Ascending aorta (tissue), 2 donors: ENCODE measurements around the gene PEX3. TPM values are rescaled to one million over a fixed set of nuclear protein-coding genes. Genes with fewer than 3 reads are reported as not detected.

Experiments used
- DNase-seq, 2 donors: peaks; one replicate each; pipeline ENCODE4 v3.0.0-alpha.2; 2019; ENCODE audit warnings: low spot score in 2 of 2
- H3K27ac ChIP-seq, 2 donors: fragments of 200-600 bp; sonication (generic); one replicate each; pipeline ENCODE4 v1.5.1; 2016 to 2017; ENCODE audit warnings: mild to moderate bottlenecking in 1 of 2
- H3K27me3 ChIP-seq: fragments of 200-600 bp; sonication (generic); one replicate; pipeline ENCODE4 v1.5.1; 2017
- H3K36me3 ChIP-seq, 2 donors: fragments of 200-600 bp; sonication (generic); one replicate each; pipeline ENCODE4 v1.5.1; 2016
- H3K4me1 ChIP-seq, 2 donors: fragments of 200-600 bp; sonication (generic); one replicate each; pipeline ENCODE4 v1.5.1; 2016 to 2017; ENCODE audit warnings: mild to moderate bottlenecking in 1 of 2
- H3K4me3 ChIP-seq, 2 donors: fragments of 200-600 bp; sonication (generic); one replicate each; pipeline ENCODE4 v1.5.1; 2016 to 2017; ENCODE audit warnings: mild to moderate bottlenecking in 1 of 2
- H3K9me3 ChIP-seq, 2 donors: fragments of 200-600 bp; sonication (generic); one replicate each; pipeline ENCODE4 v1.5.1; 2016
- intact Hi-C: fragments of 100-400 bp; cut with DNase I; formaldehyde crosslinking; loops from one replicate; pipeline ENCODE4 v1.15.1; 2023
- total RNA-seq: library from RNA; depleted of rRNA; stranded (reverse); fragments of >200 nt; gene quantifications from one replicate; pipeline ENCODE4 v1.1.0, GENCODE V29; 2016
- TF ChIP-seq, protein P1 (sequence below), 3 experiments: fragments of 200-600 bp in 2 of 3; fragments of 450-650 bp in 1 of 3; sonication (generic) in 2 of 3; IDR thresholded peaks; one replicate each; pipeline ENCODE4 v1.5.1; 2016 to 2019; ENCODE audit warnings: antibody characterized with exemption in 3 of 3, mild to moderate bottlenecking in 1 of 3, moderate library complexity in 1 of 3

PEX3 gene
- total RNA-seq, 1 donor from 2014 or later: 0.96 TPM

DNA sequence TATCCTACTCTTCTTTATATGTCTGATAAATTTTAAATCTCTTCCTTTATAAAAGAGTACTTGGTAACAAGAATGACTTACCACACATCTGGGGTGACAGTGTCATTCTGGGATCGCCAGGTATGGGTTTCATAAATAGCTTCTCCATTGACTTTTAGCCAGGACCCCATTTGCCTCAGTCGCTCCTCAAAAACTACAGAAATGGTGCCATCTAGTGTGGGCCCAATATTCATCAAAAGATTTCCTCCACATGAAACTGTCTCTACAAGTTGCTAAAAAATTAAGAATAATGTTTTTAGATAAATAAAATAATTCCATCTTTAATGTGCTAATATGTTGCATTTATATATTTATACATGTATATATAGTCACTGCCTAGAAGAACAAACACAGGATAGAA lies 51.2 kb downstream of the PEX3 start:
- TF ChIP-seq, protein P1, sequence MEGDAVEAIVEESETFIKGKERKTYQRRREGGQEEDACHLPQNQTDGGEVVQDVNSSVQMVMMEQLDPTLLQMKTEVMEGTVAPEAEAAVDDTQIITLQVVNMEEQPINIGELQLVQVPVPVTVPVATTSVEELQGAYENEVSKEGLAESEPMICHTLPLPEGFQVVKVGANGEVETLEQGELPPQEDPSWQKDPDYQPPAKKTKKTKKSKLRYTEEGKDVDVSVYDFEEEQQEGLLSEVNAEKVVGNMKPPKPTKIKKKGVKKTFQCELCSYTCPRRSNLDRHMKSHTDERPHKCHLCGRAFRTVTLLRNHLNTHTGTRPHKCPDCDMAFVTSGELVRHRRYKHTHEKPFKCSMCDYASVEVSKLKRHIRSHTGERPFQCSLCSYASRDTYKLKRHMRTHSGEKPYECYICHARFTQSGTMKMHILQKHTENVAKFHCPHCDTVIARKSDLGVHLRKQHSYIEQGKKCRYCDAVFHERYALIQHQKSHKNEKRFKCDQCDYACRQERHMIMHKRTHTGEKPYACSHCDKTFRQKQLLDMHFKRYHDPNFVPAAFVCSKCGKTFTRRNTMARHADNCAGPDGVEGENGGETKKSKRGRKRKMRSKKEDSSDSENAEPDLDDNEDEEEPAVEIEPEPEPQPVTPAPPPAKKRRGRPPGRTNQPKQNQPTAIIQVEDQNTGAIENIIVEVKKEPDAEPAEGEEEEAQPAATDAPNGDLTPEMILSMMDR (IDR thresholded peaks at IDR 0.05): no peak
- Histone ChIP-seq H3K36me3 (peaks cover 5 to 56% of the 10 kb centered on the region in 2 donors), H3K4me1 (no peaks in the 10 kb centered on the region), H3K4me3 (no peak overlapping the region), H3K27ac (no peak overlapping the region), H3K27me3 (no peaks in the 10 kb centered on the region), H3K9me3 (no peaks in the 10 kb centered on the region)
- DNase-seq: no peak
- intact Hi-C loops: no loop called here

DNA sequence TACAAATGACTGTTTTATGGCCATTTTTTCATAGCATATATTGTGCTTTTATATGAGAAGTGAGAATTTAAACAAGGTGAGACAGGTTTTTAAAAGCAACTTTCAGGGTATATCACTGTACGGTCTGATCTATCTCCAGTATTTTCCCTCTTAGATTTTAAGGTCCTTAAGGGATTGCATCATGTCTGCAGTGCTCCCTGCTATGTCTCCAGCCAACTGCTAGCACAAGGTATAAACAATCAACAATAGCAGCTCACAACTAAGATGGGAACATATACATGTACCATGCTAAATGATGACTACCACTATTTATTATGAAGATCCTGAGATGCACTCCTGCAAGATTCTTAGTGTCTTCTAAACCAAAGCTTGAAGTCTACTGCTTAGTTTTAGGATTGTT lies 53.8 kb downstream of the PEX3 start:
- H3K27ac ChIP-seq: no peak overlapping the region
- intact Hi-C loops: no loop called here
- H3K4me1 ChIP-seq: no peaks in the 10 kb centered on the region
- H3K9me3 ChIP-seq: no peaks in the 10 kb centered on the region
- H3K27me3 ChIP-seq: no peaks in the 10 kb centered on the region
- DNase-seq: no peak
- H3K36me3 ChIP-seq: peaks cover 9 to 44% of the 10 kb centered on the region in 2 donors
- TF ChIP-seq, protein P1 (IDR thresholded peaks at IDR 0.05): no peak
- no peak overlapping the region for H3K4me3 ChIP-seq

DNA sequence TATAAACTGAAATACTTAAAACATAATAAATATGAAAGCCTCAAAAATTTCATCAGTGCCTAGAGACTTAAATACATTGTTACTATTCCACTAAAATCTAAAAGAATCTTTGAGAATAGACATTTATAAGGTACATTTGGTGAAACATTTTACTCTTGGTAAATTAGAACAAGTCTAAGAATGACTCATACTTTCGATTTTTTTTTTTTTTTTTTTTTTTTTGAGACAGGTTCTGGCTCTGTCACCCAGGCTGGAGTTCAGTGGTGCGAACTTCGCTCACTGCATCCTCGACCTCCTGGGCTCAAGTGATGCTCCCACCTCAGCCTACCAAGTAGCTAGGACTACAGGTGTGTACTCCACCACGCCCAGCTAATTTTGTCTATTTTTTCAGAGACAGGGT lies 54.5 kb downstream of the PEX3 start:
- Histone ChIP-seq H3K36me3 (peaks cover 9 to 39% of the 10 kb centered on the region in 2 donors), H3K9me3 (no peaks in the 10 kb centered on the region), H3K4me1 (no peaks in the 10 kb centered on the region), H3K4me3 (no peak overlapping the region), H3K27me3 (no peaks in the 10 kb centered on the region), H3K27ac (no peak overlapping the region)
- DNase-seq: no peak
- intact Hi-C loops: no loop called here
- TF ChIP-seq, protein P1 (IDR thresholded peaks at IDR 0.05): no peak

DNA sequence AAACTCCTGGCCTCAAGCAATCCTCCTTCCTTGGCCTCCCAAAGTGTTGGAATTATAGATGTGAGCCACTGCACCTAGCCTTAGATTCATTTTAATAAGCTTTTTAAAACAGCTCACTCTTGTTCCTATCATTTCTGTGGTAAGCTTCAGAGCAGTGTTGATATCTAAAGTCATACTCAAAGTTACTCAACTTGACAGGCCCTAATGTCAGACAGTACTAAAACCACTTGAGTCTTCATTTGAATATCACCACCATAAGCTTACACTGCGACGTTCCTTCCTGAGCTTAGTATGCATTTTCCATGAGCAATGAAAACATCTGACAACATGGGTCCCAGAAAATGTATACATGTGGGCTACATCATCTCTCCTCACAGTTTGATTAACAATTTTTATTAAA lies 54.9 kb downstream of the PEX3 start:
- intact Hi-C loops: no loop called here
- Histone ChIP-seq H3K4me3 (no peak overlapping the region), H3K9me3 (no peaks in the 10 kb centered on the region), H3K27ac (no peak overlapping the region), H3K36me3 (peaks cover 9 to 34% of the 10 kb centered on the region in 2 donors), H3K4me1 (peaks cover 0 to 3% of the 10 kb centered on the region in 2 donors), H3K27me3 (no peaks in the 10 kb centered on the region)
- TF ChIP-seq, protein P1 (IDR thresholded peaks at IDR 0.05): no peak
- no peak for DNase-seq

DNA sequence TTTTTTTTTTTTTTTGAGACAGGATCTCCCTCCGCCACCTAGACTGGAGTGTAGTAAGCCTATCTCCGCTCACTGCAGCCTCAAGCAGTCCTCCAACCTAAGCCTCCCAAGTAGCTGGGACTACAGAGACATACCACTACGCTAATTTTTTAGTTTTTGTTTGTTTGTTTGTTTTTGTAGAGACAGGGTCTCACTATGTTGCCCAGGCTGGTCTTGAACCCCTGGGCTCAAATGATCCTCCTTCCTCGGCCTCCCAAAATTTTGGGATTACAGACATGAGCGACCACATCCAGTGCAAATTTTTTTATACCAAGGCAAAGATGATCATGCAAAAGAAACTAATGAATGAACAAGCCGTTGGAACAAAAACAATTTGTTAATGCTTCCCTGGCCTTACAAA lies 55.6 kb downstream of the PEX3 start:
- peaks cover 0 to 4% of the 10 kb centered on the region in 2 donors for H3K4me1 ChIP-seq
- H3K27me3 ChIP-seq: no peaks in the 10 kb centered on the region
- TF ChIP-seq, protein P1 (IDR thresholded peaks at IDR 0.05): no peak
- no peak overlapping the region for H3K27ac ChIP-seq
- H3K9me3 ChIP-seq: no peaks in the 10 kb centered on the region
- intact Hi-C loops: no loop called here
- DNase-seq: no peak
- H3K36me3 ChIP-seq: peaks cover 6 to 30% of the 10 kb centered on the region in 2 donors
- no peak overlapping the region for H3K4me3 ChIP-seq

DNA sequence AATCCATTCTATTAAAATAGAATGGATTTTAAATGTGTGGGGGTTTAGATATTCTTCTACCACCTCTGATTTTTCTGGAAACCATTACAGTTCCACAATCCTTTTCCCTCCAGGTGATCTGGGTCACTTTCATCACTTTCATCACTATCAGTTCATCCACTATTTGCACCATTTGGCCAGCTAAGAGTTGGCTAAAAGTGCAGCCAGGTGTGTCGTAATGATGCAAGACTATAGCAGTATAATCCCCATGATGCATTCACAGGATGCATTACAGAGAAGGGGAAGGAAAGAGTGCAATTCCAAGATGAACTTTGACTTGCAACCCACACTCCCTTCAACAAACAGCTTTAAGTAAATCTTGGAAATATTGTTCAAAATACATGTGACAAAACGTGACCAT lies 56.0 kb downstream of the PEX3 start:
- Histone ChIP-seq H3K4me1 (peaks cover 0 to 4% of the 10 kb centered on the region in 2 donors), H3K9me3 (no peaks in the 10 kb centered on the region), H3K27ac (no peak overlapping the region), H3K4me3 (no peak overlapping the region), H3K36me3 (peaks cover 6 to 27% of the 10 kb centered on the region in 2 donors), H3K27me3 (no peaks in the 10 kb centered on the region)
- DNase-seq: no peak
- intact Hi-C loops: no loop called here
- TF ChIP-seq, protein P1 (IDR thresholded peaks at IDR 0.05): no peak
